Cardiac muscle cell (in vitro differentiated cells and primary cell): ENCODE measurements around the gene NEGR1. TPM values are rescaled to one million over a fixed set of nuclear protein-coding genes. Genes with fewer than 3 reads are reported as not detected.

ENCODE experiments used
- DNase-seq, 2 donors: peaks; one replicate each; pipeline versions ENCODE4 v3.0.0 to v3.0.0-alpha.2; 2010 to 2017; ENCODE audit warnings: low read depth in 1 of 2, low spot score in 1 of 2
- H3K27ac ChIP-seq: fragments of 200-600 bp; sonication (generic); 2 replicates; pipeline ENCODE4 v1.5.1; 2016
- H3K27me3 ChIP-seq: fragments of 200-600 bp; sonication (generic); 2 replicates; pipeline ENCODE4 v1.6.0; 2016; ENCODE audit warnings: control low read depth
- H3K36me3 ChIP-seq: fragments of 200-600 bp; sonication (generic); 2 replicates; pipeline ENCODE4 v1.5.1; 2016; ENCODE audit warnings: control low read depth
- H3K4me1 ChIP-seq: fragments of 200-600 bp; sonication (generic); 2 replicates; pipeline ENCODE4 v1.8.1; 2017; ENCODE audit warnings: low read depth, mild to moderate bottlenecking, mixed run types
- H3K4me3 ChIP-seq: fragments of 200-600 bp; sonication (generic); 2 replicates; pipeline ENCODE4 v1.5.1; 2016; ENCODE audit warnings: mild to moderate bottlenecking
- H3K9me3 ChIP-seq: fragments of 200-600 bp; sonication (generic); 2 replicates; pipeline ENCODE4 v1.5.1; 2017; ENCODE audit warnings: low read depth, mild to moderate bottlenecking, control low read depth
- CTCF ChIP-seq: IDR thresholded peaks from 2 replicates; pipeline ENCODE4 v1.5.1; 2012; ENCODE audit warnings: low read depth, mild to moderate bottlenecking, low read length
- polyA plus RNA-seq: library from polyadenylated mRNA; unstranded; fragments of >200 nt; fragmentation: Nextera tagmentation; extraction: Ambion mirVana; gene quantifications from 2 replicates; pipeline ENCODE4 v1.2.1, GENCODE V29; 2016
- total RNA-seq: library from RNA; depleted of rRNA; stranded (reverse); fragments of >200 nt; gene quantifications from 2 replicates; pipeline ENCODE4 v1.2.3, GENCODE V29; 2016

Gene NEGR1
- total and polyA plus RNA-seq, 2 experiments from 2014 or later, result 0.06 to 0.20 TPM

GRCh38 chr1:71919811-71920509 is 362.4 kb downstream of the NEGR1 start:
- H3K27me3 ChIP-seq, result no peaks in the 10 kb centered on the region
- no peak for TF ChIP-seq CTCF
- no peaks in the 10 kb centered on the region for H3K4me1 ChIP-seq
- H3K36me3 ChIP-seq, result no peaks in the 10 kb centered on the region
- H3K4me3 ChIP-seq, result no peak overlapping the region
- no peak for DNase-seq
- no peaks in the 10 kb centered on the region for H3K9me3 ChIP-seq
- H3K27ac ChIP-seq, result no peak overlapping the region

- Histone ChIP-seq H3K9me3 (no peaks in the 10 kb centered on the region), H3K27ac (no peak overlapping the region), H3K36me3 (no peaks in the 10 kb centered on the region), H3K4me1 (no peaks in the 10 kb centered on the region), H3K4me3 (no peak overlapping the region), H3K27me3 (no peaks in the 10 kb centered on the region)
- DNase-seq, result no peak
- no peak for TF ChIP-seq CTCF
Measured at GRCh38 chr1:71918630-71919029, 363.7 kb downstream of the NEGR1 start.

GRCh38 chr1:71916894-71917293 is 365.4 kb downstream of the NEGR1 start:
- Histone ChIP-seq H3K4me3 (no peak overlapping the region), H3K27me3 (no peaks in the 10 kb centered on the region), H3K36me3 (no peaks in the 10 kb centered on the region), H3K4me1 (no peaks in the 10 kb centered on the region), H3K27ac (no peak overlapping the region), H3K9me3 (no peaks in the 10 kb centered on the region)
- DNase-seq, result no peak
- no peak for TF ChIP-seq CTCF

- no peak for DNase-seq
- Histone ChIP-seq H3K27ac (no peak overlapping the region), H3K27me3 (no peaks in the 10 kb centered on the region)
Measured at GRCh38 chr1:71914626-71915025, 367.7 kb downstream of the NEGR1 start.

GRCh38 chr1:71908871-71909390 is 373.4 kb downstream of the NEGR1 start:
- Histone ChIP-seq H3K36me3 (no peaks in the 10 kb centered on the region), H3K4me3 (no peak overlapping the region), H3K27me3 (no peaks in the 10 kb centered on the region), H3K4me1 (peaks cover 7% of the 10 kb centered on the region), H3K27ac (no peak overlapping the region), H3K9me3 (no peaks in the 10 kb centered on the region)
- no peak for TF ChIP-seq CTCF
- no peak for DNase-seq

More at GRCh38 chr1:71914626-71915025, 367.7 kb downstream of the NEGR1 start:
- no peak for TF ChIP-seq CTCF
- Histone ChIP-seq H3K36me3 (no peaks in the 10 kb centered on the region), H3K4me3 (no peak overlapping the region), H3K4me1 (no peaks in the 10 kb centered on the region), H3K9me3 (no peaks in the 10 kb centered on the region)
